HG02970 (cell line): ENCODE results near the gene RPL29.

Source experiments
- ATAC-seq: cut with Tn5 transposase; IDR thresholded peaks from one replicate; pipeline ENCODE4 v1.9.1; 2021; ENCODE audit warnings: mild to moderate bottlenecking, moderate library complexity, moderate number of reproducible peaks; ENCODE audit not compliant: unreplicated experiment, low FRiP score

The RPL29 gene

DNA sequence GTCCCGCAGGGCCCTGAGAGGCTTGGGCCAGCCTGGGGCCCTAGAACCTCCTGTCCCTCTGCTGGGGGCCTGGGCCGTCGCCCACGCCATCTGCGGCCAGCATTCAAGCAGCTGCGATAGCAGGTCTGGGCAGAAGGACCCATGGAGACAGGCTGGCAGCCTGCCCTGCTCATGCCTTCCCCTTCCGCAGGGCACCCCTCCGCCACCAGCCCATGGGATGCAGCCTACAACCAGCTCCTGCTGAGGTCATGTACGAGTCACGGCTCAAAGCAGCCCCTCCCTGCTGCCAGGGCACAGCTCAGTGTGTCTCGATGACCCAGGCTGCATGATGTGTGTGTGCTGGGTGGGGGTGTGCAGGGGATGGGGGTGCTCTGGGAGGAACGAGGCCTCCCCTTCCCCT lies 32.9 kb upstream of the RPL29 start:
- no peak for ATAC-seq

DNA sequence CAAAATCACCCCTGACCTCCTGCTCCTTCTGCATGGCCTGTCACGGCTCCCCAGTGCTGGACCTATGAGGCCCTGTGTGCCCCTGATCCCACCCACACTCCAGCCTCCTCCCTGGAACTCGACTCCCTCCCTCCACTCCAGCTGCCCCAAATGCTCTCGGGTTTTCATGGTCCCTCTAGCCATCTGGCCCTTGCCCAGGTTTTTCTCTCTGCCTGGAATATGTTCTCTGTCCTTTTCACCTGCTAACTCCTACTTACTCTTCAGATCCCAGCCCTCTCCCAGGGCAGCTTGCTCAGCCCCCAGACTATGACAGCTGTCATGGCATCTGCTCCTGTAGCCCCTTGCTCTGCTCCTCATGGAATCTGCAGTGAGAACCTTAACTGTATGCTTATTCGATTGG lies 30.3 kb upstream of the RPL29 start:
- no peak for ATAC-seq

DNA sequence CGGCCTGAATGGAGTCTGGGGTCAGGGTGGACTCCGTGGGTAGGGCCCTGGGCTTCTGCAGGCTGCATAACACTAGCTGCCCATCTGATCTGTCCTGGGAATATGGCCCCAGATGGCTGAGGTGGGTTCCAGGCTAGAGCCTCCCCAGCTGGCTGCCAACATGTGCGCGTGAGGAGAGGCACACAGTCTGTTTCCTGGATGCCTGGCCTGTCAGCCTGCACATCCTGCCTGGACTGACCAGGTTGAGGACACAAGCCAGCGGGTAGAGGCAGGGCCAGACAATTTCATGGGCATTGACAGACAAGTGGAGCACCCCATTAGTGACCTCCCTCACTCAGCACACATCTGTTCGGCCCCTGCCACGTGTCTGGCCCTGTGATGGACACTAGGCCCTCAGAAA lies 29.8 kb upstream of the RPL29 start:
- ATAC-seq, result no peak

DNA sequence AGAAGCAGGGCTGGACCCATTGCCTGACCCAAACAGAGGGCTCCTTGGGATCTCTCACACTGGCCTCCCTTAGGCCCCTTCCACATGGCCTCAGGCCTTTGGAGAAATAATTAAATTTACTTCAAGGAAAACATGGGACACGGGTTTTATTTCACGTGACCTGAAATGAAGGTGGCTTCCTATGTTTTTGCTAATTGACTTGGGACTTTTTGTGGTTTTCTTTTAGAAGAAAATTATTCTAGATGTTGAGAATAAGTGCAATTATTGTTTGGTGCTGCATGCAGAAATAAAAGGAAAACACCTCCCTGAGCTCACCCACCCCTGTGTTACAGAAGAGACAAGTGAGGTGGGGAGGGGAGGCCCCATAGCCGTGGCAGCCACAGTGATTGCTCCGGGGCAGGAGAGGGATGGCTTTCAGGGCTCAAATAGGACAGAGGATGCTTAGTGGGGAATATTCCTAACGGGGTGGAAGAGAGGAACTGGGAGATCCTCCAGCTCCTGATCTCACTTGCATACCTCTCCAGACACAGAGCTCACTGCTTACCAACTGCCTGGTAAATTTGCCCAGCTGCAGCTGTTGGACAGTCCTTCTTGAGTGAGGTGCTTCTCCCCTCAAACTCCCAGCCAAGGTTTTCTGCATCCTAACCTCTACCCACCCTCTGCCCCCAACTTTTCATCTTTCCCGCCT lies 29.2 kb upstream of the RPL29 start:
- no peak for ATAC-seq

DNA sequence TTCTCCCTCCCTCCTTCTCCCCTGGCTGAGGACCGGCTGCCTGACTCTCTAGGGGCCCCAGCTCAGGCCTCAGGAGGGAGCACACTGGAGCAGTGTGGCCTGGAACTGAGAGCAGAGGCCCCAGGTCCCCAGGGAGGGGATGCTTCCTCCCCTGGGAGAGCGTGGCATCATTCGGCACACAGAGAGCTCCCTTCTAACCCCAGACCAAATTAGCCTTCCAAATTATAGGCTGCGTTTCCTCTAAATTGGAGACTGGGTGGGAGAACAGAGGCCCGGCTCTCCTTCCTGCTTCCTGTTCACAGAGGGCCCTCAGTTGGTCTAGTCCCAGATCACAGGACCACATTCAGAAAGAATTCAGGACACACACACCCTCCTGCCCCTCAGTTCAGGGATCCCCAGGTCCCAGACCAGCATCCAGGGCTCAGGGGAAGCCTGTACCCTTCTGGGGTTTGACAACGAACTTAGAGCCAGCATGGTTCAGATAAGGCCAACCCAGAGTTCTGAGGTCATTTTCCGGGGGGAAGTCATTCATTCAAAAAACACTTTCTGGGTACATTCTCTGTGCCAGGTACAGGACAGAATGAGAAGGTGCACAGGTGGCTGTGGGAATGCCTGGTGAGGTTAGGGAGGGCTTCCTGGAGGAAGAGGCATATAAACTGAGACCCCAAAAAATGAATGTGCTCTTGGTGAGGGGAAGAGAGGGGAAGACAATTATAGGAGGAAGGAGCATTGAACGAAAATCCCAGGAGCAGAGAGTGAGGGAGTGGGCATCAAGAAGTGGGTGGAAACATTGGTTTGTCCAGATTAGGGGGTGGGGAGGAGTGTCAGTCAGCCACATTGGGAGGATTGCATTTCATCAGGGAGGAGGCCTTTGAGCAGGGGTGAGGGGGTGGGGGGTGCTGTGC lies 28.4 kb upstream of the RPL29 start:
- no peak for ATAC-seq

DNA sequence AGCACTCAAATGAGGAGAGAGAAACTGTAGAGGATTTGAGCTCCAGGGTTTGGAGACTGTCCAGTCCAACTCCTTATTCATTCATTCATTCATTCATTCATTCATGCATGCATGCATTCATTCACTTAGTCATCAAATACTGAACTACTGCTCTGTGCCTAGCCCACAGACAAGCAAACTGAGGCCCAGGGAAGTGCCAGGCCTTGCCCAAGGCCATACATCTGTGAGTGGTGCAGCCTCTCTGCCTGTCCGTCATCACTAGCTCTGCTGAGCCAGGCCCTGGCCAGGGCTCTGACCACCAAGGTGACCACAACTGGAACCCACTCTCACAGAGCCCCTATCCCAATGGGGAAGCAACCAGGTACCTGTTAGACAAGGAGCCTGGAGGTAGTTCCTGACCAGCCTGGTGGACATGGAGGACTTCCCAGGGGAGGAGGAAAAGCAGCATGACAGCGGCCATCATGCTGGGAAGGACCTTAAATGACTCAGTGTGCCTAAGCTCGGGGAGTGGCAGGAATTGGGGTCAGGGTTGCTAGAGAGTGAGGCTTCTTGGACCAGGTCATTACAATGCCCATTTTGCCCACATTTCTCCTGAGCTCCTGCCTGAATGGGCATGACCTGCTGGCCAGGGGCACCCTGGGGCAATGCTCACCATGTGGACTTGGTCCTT lies 27.5 kb upstream of the RPL29 start:
- no peak for ATAC-seq

DNA sequence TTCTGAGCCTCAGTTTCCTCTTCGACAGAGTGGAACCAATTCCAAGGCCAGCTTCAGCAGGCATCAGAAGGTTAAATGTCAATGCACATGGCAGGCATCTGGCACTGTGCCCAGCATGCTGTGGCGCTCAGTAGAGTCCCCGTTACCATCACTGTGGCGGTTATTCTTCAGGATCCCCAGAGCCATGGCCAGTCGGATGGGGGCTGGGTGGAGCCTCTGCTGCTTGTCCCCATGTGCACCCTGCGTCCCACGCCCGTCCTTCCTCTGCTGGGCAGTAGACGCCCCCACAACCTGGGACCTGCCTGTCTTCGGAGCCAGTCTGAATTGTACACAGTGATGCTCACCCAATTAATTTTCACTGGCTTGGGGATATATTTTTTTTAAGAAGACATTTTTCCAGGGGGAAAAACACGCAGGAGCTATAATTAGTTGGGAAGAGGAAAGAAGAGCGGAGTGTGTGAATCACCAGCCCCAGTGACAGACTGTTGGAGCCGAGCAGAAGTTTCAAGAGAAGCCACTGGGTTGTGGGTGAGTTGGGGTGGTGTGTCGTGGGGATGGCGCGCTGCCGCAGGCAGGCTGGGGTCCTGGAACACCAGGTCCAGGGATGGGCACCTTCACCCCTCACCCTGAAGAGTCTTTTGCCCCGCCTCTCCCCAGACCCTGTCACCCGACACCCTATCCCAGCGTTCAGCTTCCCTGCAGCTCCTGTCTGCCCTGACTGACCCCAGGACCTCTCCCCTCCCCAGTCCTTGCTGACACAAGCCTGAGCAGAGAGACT lies 26.8 kb upstream of the RPL29 start:
- no peak for ATAC-seq

DNA sequence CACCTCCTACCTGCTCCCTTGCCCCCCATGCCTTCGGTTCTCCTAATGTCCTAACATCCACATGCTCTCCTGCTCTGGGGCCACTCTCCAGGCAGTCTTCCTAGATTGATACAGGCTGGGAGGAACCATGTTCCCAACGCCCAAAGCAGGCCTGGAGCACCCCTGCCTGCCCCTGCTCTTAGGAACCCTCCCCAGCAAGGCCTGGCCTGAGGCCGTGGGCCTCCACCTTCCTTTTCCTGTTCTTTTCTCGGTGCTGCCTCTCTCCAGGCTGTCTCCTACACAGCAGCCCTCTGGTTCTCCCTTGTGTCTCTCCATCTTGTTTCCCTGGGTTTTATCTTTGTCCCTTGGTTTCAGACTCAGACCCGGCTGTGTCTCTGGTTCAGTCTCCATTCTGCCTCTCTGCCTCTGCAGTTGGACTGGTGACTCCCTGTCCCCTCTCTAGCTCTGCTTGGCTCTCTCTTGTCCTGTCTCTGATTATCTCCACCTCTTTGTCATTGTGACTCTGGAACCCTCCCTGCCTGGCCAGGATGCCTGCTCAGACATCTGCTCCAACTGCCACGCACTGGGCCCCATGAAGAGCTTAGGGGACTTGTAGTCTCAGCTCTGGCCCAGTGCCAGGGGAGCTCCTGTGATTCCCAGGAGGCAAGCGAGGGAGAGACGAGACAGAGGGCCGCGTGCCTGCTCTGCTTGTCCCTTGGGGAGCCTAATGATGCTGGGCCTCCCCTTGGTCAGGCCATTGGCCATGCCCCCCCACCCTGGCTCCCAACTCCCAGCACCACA lies 26.0 kb upstream of the RPL29 start:
- no peak for ATAC-seq

DNA sequence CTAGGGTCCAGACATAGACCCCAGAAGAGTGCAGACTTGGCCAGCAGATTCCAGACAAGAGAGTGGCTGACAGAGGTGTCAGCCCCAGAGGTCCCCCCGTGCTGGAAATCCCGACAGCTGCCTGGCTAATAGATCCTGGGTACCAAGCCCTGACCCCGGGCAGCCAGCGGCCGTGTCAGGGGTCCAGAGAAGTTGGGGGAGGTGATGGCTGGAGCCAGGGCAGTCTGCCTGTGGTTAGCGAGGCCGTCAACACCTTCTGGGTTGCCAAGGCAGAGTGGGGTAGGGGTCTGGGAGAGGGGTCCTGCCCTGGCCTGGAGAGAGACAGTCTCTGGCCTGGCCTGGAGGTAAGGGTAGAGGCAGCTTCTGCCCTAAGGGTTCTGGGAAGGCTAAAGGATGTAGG lies 25.1 kb upstream of the RPL29 start:
- no peak for ATAC-seq

DNA sequence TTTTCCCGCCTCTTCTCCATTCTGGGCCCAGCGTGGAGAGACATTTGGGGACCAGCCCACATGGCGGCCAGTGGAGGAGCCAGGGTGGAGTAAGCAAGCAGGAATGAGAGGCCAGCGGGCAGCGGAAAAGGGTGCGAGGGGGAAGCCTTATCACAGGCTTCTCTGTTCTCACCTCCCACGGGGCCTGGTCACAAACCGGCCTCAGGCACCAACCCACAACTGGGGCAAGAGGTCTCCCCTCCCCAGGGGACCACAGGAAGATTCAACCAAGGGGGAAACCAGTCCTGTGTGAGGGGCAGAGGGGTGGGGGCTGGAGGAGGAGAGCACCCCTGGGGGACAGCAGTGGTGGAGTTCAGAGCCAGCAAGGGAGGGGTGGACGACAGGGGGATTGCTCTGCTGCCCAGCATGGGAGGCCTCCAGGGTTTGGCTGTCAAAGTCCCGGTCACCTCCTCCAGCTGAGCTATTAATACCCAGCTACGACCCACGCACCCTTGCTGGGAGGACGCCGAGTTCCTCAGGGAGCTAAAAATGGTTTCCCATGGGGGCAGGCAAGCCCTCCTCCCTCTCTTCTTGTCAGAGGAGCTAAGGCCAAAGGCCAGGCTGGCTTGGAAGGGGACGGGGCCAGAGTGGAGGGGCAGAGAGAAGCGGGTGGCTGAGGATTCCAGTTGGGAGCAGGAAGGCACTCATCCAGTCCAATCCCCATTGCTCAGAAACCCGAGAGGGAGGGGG lies 23.8 kb upstream of the RPL29 start:
- ATAC-seq, result no peak

DNA sequence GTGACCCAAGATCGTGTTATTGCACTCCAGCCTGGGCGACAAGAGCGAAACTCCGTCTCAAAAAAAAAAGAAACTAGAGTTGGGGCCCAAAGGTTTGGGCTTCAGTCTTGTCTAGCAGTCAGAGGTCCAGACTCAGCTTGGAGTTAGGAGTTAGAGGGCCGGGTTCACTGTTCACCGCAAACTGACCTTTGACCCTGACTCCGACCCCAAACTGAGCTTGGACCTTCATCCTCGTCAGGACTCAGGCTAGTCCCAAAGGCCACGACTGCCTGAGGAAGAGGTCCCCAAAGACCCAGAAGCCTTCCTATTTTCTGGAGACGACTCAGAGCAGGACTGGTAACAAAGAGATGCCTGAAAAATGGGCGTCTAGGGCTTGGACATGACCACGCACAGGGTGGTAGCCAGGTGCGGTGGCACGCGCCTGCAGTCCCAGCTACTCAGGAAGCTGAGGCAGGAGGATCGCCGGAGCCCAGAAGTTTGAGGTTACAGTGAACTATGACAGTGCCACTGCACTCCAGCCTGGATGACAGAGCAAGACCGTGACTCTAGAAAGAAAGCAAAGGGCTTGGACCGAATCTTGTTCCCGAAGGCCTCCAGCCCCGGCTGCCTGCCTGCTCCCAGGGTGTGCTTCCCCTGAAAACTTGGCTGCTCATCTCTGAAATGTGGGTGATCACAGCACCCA lies 22.8 kb upstream of the RPL29 start:
- ATAC-seq, result no peak

DNA sequence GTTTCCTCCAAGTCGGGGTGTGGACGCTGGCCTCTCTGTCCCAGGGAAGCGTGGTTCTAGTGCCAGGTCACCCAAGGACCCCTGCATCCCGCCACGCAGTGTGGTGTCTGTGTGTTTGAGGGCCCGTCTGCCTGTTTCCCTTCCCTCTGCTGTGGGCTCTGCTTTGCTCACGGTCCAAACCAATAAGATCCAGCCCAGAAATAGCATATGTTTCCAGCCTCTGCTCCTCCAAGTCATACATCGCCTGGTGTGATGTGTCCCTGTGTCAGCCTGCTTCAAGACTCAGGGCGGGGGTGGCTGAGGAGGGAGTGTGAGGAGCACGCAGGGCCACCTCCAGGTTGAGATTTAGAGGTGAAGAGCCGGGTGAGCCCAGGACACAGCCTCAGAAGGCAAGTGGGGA lies 21.9 kb upstream of the RPL29 start:
- no peak for ATAC-seq

DNA sequence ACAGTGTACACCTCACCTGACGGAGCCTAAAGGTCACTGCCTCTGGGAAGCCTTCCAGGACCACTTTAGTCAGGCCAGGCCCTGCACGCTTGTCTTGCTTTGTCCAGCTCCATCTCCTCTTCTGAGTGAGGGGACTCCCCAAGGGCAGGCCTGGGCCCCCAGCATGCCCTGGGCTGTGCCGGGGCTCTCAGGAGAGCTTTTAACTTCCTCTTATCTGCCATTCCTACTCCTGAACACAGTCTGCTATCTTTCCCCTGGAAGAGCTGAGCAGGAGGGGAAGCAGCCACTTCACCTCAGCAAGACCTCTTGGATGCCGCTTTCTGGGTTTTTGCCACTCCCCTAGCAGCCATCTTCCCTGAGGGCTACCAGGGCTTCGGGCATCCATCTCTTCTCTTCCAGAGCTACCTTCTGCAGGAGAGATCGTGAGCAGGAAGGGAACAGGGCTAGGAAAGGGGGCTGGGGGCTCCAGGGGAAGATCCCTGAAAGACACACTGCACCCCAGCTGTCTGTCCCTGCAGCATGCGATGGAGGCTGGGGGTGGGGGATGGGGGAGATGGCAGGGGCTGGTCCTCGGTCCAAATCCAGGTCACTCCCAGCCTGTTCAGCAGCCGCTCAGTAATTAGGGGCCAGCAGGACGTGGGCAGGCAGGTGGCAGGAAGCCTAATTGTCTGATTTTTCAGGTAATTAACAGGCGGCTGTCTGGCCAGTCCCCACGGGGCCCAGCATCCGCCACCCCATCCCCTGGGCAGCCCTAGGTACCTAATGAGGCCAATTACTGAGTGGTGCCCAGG lies 19.9 kb upstream of the RPL29 start:
- no peak for ATAC-seq

DNA sequence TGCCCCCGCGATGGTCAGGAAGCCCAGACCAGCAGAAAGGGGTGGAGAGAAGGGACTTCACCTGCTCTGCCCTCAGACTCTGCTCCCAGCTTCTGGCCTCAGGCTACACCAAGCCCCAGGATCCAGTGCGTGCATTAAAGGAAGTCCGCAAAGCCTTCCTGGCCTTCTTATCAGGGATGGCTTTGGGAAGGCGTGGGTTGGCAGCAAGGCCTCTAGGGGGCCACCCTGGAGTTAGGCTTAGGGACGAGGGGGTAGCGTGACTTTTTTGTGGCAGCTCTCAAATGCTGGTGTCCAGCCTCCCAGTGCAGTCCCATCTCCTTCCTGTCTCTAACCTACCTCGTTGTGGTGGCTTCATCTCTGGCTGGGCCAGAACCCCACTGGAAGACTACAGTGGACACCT lies 18.9 kb upstream of the RPL29 start:
- no peak for ATAC-seq

DNA sequence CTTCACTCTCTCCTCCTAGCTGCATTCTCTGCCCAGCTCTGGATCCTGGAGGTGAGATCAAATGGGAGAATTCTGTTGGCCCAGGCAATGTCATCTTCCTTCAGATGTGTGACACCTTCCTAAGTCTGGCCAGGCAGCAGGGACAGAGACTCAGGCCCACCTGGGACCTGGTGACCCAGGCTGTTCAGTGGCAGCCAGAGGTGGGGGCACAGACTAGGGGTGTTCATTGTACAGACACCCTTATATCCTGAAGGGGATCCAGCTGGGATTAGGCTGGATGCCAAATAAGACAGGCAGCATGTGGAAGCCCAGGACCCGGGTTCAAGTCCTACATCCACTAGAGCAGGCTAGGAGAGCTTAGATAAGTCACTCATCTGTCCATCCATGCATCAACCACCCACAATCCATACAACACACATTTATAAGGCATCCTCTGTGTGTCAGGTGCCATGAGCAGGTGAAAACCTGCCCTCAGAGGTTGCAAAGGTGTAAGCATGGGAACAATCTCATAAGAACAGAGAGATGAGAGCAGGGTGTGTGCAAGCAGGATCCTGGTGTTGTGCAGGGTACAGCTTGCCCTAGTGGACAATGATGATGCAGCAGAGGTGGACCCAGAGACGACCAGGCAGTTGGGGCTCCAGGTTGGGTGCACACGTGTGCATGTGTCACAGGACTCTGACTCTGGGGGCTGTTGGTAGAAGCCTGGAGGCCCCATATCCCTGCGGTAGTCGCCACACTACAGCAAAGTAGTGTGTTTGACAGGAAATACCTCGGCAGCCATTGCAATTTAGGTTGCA lies 18.3 kb upstream of the RPL29 start:
- no peak for ATAC-seq

DNA sequence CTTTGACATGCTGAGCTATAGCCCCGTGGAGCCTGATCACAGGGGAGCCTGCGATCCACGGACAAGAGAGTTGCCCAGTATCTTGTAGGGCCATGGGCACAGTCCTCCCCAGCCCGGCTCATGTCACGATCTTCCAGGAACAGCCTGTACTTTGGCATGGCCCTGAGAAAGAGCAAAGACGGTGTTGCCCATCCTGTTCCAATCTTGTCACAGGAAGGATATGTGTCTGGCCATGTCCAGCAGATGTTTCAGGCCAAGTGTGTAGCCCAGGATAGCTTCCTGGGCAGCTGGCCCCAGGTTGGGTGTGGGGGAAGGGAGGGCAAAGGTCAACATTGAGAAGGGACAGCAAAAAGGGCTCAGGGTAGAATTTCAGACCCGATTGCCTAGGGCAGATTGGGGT lies 17.0 kb upstream of the RPL29 start:
- ATAC-seq, result no peak

DNA sequence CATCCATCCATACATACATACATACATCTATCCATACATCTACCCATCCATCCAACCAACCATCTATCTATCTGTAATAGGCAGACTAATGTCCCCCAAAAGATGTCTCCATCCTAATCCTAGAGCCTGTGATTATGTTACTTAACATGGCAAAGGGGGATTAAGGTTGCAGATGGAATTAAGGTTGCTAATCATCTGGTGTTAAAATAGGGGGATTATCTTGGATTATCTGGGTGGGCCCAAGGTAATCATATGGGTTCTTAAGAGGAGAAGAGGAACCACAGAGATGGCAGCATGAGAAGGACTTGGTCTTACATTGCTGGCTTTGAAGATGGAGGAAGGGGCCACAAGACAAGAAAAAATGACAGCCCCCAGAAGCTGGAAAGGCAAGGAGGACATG lies 14.7 kb upstream of the RPL29 start:
- no peak for ATAC-seq
